ENCODE measurements around the gene SSTR4.

SSTR4 gene

DNA sequence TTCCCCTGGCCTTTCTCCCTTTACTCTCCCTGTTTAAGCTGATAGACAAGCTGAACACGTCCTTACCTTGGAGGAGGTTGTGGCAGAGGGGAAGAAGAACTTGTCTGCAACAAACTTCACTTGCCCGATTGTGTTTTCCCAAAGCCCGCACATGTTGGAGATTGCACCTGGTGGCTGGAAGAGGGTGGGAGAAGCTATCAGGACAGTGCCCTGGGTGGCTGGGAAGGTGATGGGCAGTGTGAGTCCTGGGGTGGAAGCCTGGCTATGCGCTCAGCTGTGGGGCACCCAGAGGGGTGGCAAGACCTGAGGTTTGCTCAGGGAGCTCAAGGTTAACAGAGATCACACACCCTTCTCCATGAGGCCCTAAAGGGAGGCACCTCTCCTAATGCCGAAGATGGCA is 25.0 kb upstream of the SSTR4 start:
- no peak for ATAC-seq
- no peak for TF ChIP-seq ZFP3 (CRISPR knock-in tag; IDR thresholded peaks at IDR 0.05)
- TF ChIP-seq, protein P1, sequence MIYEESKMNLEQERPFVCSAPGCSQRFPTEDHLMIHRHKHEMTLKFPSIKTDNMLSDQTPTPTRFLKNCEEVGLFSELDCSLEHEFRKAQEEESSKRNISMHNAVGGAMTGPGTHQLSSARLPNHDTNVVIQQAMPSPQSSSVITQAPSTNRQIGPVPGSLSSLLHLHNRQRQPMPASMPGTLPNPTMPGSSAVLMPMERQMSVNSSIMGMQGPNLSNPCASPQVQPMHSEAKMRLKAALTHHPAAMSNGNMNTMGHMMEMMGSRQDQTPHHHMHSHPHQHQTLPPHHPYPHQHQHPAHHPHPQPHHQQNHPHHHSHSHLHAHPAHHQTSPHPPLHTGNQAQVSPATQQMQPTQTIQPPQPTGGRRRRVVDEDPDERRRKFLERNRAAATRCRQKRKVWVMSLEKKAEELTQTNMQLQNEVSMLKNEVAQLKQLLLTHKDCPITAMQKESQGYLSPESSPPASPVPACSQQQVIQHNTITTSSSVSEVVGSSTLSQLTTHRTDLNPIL (CRISPR knock-in tag; IDR thresholded peaks at IDR 0.05; ENCODE audit: low read depth): no peak
- TF ChIP-seq CSDC2 (CRISPR knock-in tag; IDR thresholded peaks at IDR 0.05): no peak
- no peak for TF ChIP-seq CSRNP3 (CRISPR knock-in tag; IDR thresholded peaks at IDR 0.05)
- no peak for TF ChIP-seq ZNF70 (CRISPR knock-in tag; IDR thresholded peaks at IDR 0.05)
- TF ChIP-seq ZC3H10 (CRISPR knock-in tag; IDR thresholded peaks at IDR 0.05): no peak
- TF ChIP-seq ESRRG (CRISPR knock-in tag; IDR thresholded peaks at IDR 0.05): no peak
- TF ChIP-seq GLIS3 (CRISPR knock-in tag; IDR thresholded peaks at IDR 0.05): no peak
- TF ChIP-seq PPARA (CRISPR knock-in tag; IDR thresholded peaks at IDR 0.05; ENCODE audit: borderline replicate concordance): no peak
- no peak for TF ChIP-seq ISL1 (CRISPR knock-in tag; IDR thresholded peaks at IDR 0.05)
- TF ChIP-seq ZNF8 (CRISPR knock-in tag; IDR thresholded peaks at IDR 0.05): no peak
- no peak for TF ChIP-seq ZNF565 (CRISPR knock-in tag; conservative IDR thresholded peaks at IDR 0.05; ENCODE audit: low read depth)
- no peak for TF ChIP-seq TOX (CRISPR knock-in tag; IDR thresholded peaks at IDR 0.05; ENCODE audit: borderline replicate concordance)
- TF ChIP-seq SNAI2 (CRISPR knock-in tag; IDR thresholded peaks at IDR 0.05): no peak
- TF ChIP-seq RARB (CRISPR knock-in tag; IDR thresholded peaks at IDR 0.05): no peak
- TF ChIP-seq, protein P2, sequence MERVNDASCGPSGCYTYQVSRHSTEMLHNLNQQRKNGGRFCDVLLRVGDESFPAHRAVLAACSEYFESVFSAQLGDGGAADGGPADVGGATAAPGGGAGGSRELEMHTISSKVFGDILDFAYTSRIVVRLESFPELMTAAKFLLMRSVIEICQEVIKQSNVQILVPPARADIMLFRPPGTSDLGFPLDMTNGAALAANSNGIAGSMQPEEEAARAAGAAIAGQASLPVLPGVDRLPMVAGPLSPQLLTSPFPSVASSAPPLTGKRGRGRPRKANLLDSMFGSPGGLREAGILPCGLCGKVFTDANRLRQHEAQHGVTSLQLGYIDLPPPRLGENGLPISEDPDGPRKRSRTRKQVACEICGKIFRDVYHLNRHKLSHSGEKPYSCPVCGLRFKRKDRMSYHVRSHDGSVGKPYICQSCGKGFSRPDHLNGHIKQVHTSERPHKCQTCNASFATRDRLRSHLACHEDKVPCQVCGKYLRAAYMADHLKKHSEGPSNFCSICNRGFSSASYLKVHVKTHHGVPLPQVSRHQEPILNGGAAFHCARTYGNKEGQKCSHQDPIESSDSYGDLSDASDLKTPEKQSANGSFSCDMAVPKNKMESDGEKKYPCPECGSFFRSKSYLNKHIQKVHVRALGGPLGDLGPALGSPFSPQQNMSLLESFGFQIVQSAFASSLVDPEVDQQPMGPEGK (CRISPR knock-in tag; IDR thresholded peaks at IDR 0.05; ENCODE audit: borderline replicate concordance): no peak
- no peak for TF ChIP-seq BACH2 (CRISPR knock-in tag; IDR thresholded peaks at IDR 0.05; ENCODE audit: borderline replicate concordance)

GRCh38 chr20:23011008-23011721 is 23.9 kb upstream of the SSTR4 start:
- no peak for ATAC-seq
- no peak for TF ChIP-seq ZNF565 (CRISPR knock-in tag; conservative IDR thresholded peaks at IDR 0.05; ENCODE audit: low read depth)
- TF ChIP-seq ISL1 (CRISPR knock-in tag; IDR thresholded peaks at IDR 0.05): no peak
- TF ChIP-seq TSHZ2 (CRISPR knock-in tag; IDR thresholded peaks at IDR 0.05): no peak
- TF ChIP-seq GLIS3 (CRISPR knock-in tag; IDR thresholded peaks at IDR 0.05): no peak
- TF ChIP-seq TCF4 (CRISPR knock-in tag; IDR thresholded peaks at IDR 0.05; ENCODE audit: borderline replicate concordance): no peak
- TF ChIP-seq ZNF70 (CRISPR knock-in tag; IDR thresholded peaks at IDR 0.05): no peak
- no peak for TF ChIP-seq ARNTL (CRISPR knock-in tag; IDR thresholded peaks at IDR 0.05; ENCODE audit: borderline replicate concordance, low read depth)
- TF ChIP-seq BACH2 (CRISPR knock-in tag; IDR thresholded peaks at IDR 0.05; ENCODE audit: borderline replicate concordance): no peak
- TF ChIP-seq CSDC2 (CRISPR knock-in tag; IDR thresholded peaks at IDR 0.05): no peak
- no peak for TF ChIP-seq RARB (CRISPR knock-in tag; IDR thresholded peaks at IDR 0.05)
- TF ChIP-seq ZFP3 (CRISPR knock-in tag; IDR thresholded peaks at IDR 0.05): no peak
- TF ChIP-seq OSR1 (CRISPR knock-in tag; IDR thresholded peaks at IDR 0.05): no peak
- TF ChIP-seq CSRNP3 (CRISPR knock-in tag; IDR thresholded peaks at IDR 0.05): no peak
